ENCODE data around the gene RASL10B.
A peak's percentile ranks its signal among the peaks of the same experiment; 100 is the strongest.

The RASL10B gene

GRCh38 chr17:35765756-35766488 is 34.5 kb downstream of the RASL10B start:
- DNase-seq (ENCODE audit: low read depth): no peak

GRCh38 chr17:35766489-35766877 is 35.0 kb downstream of the RASL10B start:
- no peak for DNase-seq (ENCODE audit: low read depth)

GRCh38 chr17:35766903-35767510 is 35.6 kb downstream of the RASL10B start:
- peak; percentile 20 for DNase-seq (ENCODE audit: low read depth)

- DNase-seq (ENCODE audit: low read depth): no peak
Measured at GRCh38 chr17:35768797-35769196, 37.4 kb downstream of the RASL10B start.

GRCh38 chr17:35769895-35770486 is 38.6 kb downstream of the RASL10B start:
- DNase-seq (ENCODE audit: low read depth): no peak

GRCh38 chr17:35773129-35773528 is 41.7 kb downstream of the RASL10B start:
- DNase-seq (ENCODE audit: low read depth): no peak

- DNase-seq (ENCODE audit: low read depth): no peak
Measured at GRCh38 chr17:35773679-35774425, 42.4 kb downstream of the RASL10B start.

- DNase-seq (ENCODE audit: low read depth): no peak
Measured at GRCh38 chr17:35774499-35774898, 43.1 kb downstream of the RASL10B start.

GRCh38 chr17:35775039-35775438 is 43.6 kb downstream of the RASL10B start:
- no peak for DNase-seq (ENCODE audit: low read depth)

- no peak for DNase-seq (ENCODE audit: low read depth)
Measured at GRCh38 chr17:35775583-35775982, 44.1 kb downstream of the RASL10B start.

- no peak for DNase-seq (ENCODE audit: low read depth)
Measured at GRCh38 chr17:35778641-35779196, 47.3 kb downstream of the RASL10B start.

- DNase-seq (ENCODE audit: low read depth): no peak
Measured at GRCh38 chr17:35780950-35781349, 49.5 kb downstream of the RASL10B start.

GRCh38 chr17:35784895-35785294 is 53.5 kb downstream of the RASL10B start:
- DNase-seq (ENCODE audit: low read depth): no peak

GRCh38 chr17:35786941-35787432 is 55.5 kb downstream of the RASL10B start:
- DNase-seq (ENCODE audit: low read depth): no peak

GRCh38 chr17:35788477-35789368 is 57.3 kb downstream of the RASL10B start:
- no peak for DNase-seq (ENCODE audit: low read depth)

GRCh38 chr17:35790841-35791240 is 59.4 kb downstream of the RASL10B start:
- DNase-seq (ENCODE audit: low read depth): no peak

GRCh38 chr17:35791681-35792350 is 60.4 kb downstream of the RASL10B start:
- DNase-seq (ENCODE audit: low read depth): no peak

Data from T follicular helper cell (primary cell).